ENCODE results near the gene RGS21.

DNA sequence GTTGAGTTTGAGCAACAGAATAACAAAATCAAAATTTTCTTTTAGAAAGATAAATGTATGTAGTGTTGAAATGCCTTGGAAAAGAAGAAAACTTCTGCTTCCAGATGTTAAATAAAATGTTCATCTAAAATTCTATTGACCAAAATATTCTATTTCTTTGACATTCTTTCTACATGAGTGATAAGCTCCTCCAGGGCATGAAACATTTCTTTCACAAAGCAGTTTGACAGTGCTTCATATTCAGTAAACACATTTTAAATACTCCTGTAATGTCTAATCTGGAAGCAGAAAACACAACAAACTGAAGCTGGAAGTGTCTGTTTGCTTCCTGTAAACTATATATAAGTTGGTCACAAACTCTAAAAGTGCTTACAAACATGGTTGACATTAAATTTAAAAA is 61.5 kb downstream of the RGS21 start:
- TF ChIP-seq, protein P1, sequence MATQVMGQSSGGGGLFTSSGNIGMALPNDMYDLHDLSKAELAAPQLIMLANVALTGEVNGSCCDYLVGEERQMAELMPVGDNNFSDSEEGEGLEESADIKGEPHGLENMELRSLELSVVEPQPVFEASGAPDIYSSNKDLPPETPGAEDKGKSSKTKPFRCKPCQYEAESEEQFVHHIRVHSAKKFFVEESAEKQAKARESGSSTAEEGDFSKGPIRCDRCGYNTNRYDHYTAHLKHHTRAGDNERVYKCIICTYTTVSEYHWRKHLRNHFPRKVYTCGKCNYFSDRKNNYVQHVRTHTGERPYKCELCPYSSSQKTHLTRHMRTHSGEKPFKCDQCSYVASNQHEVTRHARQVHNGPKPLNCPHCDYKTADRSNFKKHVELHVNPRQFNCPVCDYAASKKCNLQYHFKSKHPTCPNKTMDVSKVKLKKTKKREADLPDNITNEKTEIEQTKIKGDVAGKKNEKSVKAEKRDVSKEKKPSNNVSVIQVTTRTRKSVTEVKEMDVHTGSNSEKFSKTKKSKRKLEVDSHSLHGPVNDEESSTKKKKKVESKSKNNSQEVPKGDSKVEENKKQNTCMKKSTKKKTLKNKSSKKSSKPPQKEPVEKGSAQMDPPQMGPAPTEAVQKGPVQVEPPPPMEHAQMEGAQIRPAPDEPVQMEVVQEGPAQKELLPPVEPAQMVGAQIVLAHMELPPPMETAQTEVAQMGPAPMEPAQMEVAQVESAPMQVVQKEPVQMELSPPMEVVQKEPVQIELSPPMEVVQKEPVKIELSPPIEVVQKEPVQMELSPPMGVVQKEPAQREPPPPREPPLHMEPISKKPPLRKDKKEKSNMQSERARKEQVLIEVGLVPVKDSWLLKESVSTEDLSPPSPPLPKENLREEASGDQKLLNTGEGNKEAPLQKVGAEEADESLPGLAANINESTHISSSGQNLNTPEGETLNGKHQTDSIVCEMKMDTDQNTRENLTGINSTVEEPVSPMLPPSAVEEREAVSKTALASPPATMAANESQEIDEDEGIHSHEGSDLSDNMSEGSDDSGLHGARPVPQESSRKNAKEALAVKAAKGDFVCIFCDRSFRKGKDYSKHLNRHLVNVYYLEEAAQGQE (IDR thresholded peaks at IDR 0.05; ENCODE audit: low read depth, low read length), result no peak
- TF ChIP-seq YY1 (IDR thresholded peaks at IDR 0.05; ENCODE audit: low read depth) (no peak), RXRA (IDR thresholded peaks at IDR 0.05; ENCODE audit: borderline replicate concordance, low read depth) (no peak), SMC3 (IDR thresholded peaks at IDR 0.05; ENCODE audit: low read depth, low read length) (no peak), CHD2 (IDR thresholded peaks at IDR 0.05; ENCODE audit: low read length, partially characterized antibody) (no peak), FOSL2 (IDR thresholded peaks at IDR 0.05; ENCODE audit: borderline replicate concordance, low read depth) (no peak), RAD21 (IDR thresholded peaks at IDR 0.05; ENCODE audit: low read length) (no peak), EZH2phosphoT487 (IDR thresholded peaks at IDR 0.05; ENCODE audit: borderline replicate concordance, low read depth) (no peak), RCOR1 (IDR thresholded peaks at IDR 0.05; ENCODE audit: low read length) (no peak)
- TF ChIP-seq, protein P2, sequence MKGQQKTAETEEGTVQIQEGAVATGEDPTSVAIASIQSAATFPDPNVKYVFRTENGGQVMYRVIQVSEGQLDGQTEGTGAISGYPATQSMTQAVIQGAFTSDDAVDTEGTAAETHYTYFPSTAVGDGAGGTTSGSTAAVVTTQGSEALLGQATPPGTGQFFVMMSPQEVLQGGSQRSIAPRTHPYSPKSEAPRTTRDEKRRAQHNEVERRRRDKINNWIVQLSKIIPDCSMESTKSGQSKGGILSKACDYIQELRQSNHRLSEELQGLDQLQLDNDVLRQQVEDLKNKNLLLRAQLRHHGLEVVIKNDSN (IDR thresholded peaks at IDR 0.05; ENCODE audit: borderline replicate concordance, low read depth), result no peak
- TF ChIP-seq, protein P3, sequence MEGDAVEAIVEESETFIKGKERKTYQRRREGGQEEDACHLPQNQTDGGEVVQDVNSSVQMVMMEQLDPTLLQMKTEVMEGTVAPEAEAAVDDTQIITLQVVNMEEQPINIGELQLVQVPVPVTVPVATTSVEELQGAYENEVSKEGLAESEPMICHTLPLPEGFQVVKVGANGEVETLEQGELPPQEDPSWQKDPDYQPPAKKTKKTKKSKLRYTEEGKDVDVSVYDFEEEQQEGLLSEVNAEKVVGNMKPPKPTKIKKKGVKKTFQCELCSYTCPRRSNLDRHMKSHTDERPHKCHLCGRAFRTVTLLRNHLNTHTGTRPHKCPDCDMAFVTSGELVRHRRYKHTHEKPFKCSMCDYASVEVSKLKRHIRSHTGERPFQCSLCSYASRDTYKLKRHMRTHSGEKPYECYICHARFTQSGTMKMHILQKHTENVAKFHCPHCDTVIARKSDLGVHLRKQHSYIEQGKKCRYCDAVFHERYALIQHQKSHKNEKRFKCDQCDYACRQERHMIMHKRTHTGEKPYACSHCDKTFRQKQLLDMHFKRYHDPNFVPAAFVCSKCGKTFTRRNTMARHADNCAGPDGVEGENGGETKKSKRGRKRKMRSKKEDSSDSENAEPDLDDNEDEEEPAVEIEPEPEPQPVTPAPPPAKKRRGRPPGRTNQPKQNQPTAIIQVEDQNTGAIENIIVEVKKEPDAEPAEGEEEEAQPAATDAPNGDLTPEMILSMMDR (IDR thresholded peaks at IDR 0.05), result no peak

Measured in SK-N-SH (cell line).